ENCODE data around the gene NLRP3.

NLRP3 gene

GRCh38 chr1:247437551-247438505, 21.9 kb downstream of the NLRP3 start:
- no peak for DNase-seq (ENCODE audit: low read depth)

GRCh38 chr1:247440001-247440620, 24.1 kb downstream of the NLRP3 start:
- DNase-seq (ENCODE audit: low read depth), result no peak

- DNase-seq (ENCODE audit: low read depth), result no peak
Measured at GRCh38 chr1:247441606-247442005, 25.6 kb downstream of the NLRP3 start.

- DNase-seq (ENCODE audit: low read depth), result no peak
Measured at GRCh38 chr1:247442164-247442563, 26.2 kb downstream of the NLRP3 start.

GRCh38 chr1:247443641-247444040, 27.7 kb downstream of the NLRP3 start:
- no peak for DNase-seq (ENCODE audit: low read depth)

- DNase-seq (ENCODE audit: low read depth), result no peak
Measured at GRCh38 chr1:247444571-247444970, 28.6 kb downstream of the NLRP3 start.

- DNase-seq (ENCODE audit: low read depth), result no peak
Measured at GRCh38 chr1:247445526-247446356, 29.8 kb downstream of the NLRP3 start.

- DNase-seq (ENCODE audit: low read depth), result no peak
Measured at GRCh38 chr1:247447162-247447909, 31.4 kb downstream of the NLRP3 start.

GRCh38 chr1:247448107-247448791, 32.3 kb downstream of the NLRP3 start:
- peak; percentile 10 for DNase-seq (ENCODE audit: low read depth)

- no peak for DNase-seq (ENCODE audit: low read depth)
Measured at GRCh38 chr1:247451388-247452010, 35.5 kb downstream of the NLRP3 start.

- no peak for DNase-seq (ENCODE audit: low read depth)
Measured at GRCh38 chr1:247452447-247453039, 36.6 kb downstream of the NLRP3 start.

GRCh38 chr1:247453245-247453644, 37.3 kb downstream of the NLRP3 start:
- no peak for DNase-seq (ENCODE audit: low read depth)

- DNase-seq (ENCODE audit: low read depth), result no peak
Measured at GRCh38 chr1:247453997-247454396, 38.0 kb downstream of the NLRP3 start.

- no peak for DNase-seq (ENCODE audit: low read depth)
Measured at GRCh38 chr1:247456021-247456420, 40.0 kb downstream of the NLRP3 start.

GRCh38 chr1:247456914-247457639, 41.1 kb downstream of the NLRP3 start:
- DNase-seq (ENCODE audit: low read depth), result no peak

- no peak for DNase-seq (ENCODE audit: low read depth)
Measured at GRCh38 chr1:247459507-247459906, 43.5 kb downstream of the NLRP3 start.

- no peak for DNase-seq (ENCODE audit: low read depth)
Measured at GRCh38 chr1:247465796-247466195, 49.8 kb downstream of the NLRP3 start.

GRCh38 chr1:247467129-247467528, 51.2 kb downstream of the NLRP3 start:
- DNase-seq (ENCODE audit: low read depth), result no peak

- no peak for DNase-seq (ENCODE audit: low read depth)
Measured at GRCh38 chr1:247468481-247469140, 52.6 kb downstream of the NLRP3 start.
